ENCODE results near the gene PCDH1.

Gene PCDH1

GRCh38 chr5:141916522-141916921 lies 38.3 kb upstream of the PCDH1 start:
- H3K9me2 ChIP-seq (ENCODE audit: low read depth, low read length) = no peaks in the 10 kb centered on the region
- H3K4me3 ChIP-seq (ENCODE audit: low read depth, low read length, poor library complexity, severe bottlenecking) = no peak overlapping the region
- H3K79me2 ChIP-seq (ENCODE audit: insufficient read depth, low read length) = no peaks in the 10 kb centered on the region
- H3K27ac ChIP-seq (ENCODE audit: low read depth, low read length, poor library complexity, severe bottlenecking) = no peak overlapping the region
- H4K20me1 ChIP-seq (ENCODE audit: insufficient read depth, low read length) = no peaks in the 10 kb centered on the region
- H2AFZ ChIP-seq (ENCODE audit: low read length) = no peak overlapping the region
- no peaks in the 10 kb centered on the region for H3F3A ChIP-seq (ENCODE audit: insufficient read depth, low read length)
- H3K4me2 ChIP-seq (ENCODE audit: low read length) = no peak overlapping the region
- peaks cover 17% of the 10 kb centered on the region for H3K4me1 ChIP-seq (ENCODE audit: insufficient read depth, low read length, severe bottlenecking)
- H3K27me3 ChIP-seq (ENCODE audit: insufficient read depth, low read length) = no peaks in the 10 kb centered on the region; the same call in 1 of the 2 replicates
- no peak for TF ChIP-seq EZH2 (IDR thresholded peaks at IDR 0.05; ENCODE audit: borderline replicate concordance, low read length)
- TF ChIP-seq CTCF (IDR thresholded peaks at IDR 0.05; ENCODE audit: low read length) = no peak
- H3K9me3 ChIP-seq (ENCODE audit: low read length) = no peaks in the 10 kb centered on the region
- H3K9ac ChIP-seq (ENCODE audit: low read length) = no peak overlapping the region
- no peaks in the 10 kb centered on the region for H3K36me3 ChIP-seq (ENCODE audit: insufficient read depth, low read length)

- no peaks in the 10 kb centered on the region for H3K9me3 ChIP-seq (ENCODE audit: low read length)
- no peaks in the 10 kb centered on the region for H3K79me2 ChIP-seq (ENCODE audit: insufficient read depth, low read length)
- H2AFZ ChIP-seq (ENCODE audit: low read length) = no peak overlapping the region
- no peaks in the 10 kb centered on the region for H3K9me2 ChIP-seq (ENCODE audit: low read depth, low read length)
- H3K9ac ChIP-seq (ENCODE audit: low read length) = no peak overlapping the region
- H4K20me1 ChIP-seq (ENCODE audit: insufficient read depth, low read length) = no peaks in the 10 kb centered on the region
- peaks cover 17% of the 10 kb centered on the region for H3K4me1 ChIP-seq (ENCODE audit: insufficient read depth, low read length, severe bottlenecking)
- H3F3A ChIP-seq (ENCODE audit: insufficient read depth, low read length) = no peaks in the 10 kb centered on the region
- no peaks in the 10 kb centered on the region for H3K36me3 ChIP-seq (ENCODE audit: insufficient read depth, low read length)
- no peak overlapping the region for H3K4me3 ChIP-seq (ENCODE audit: low read depth, low read length, poor library complexity, severe bottlenecking)
- no peaks in the 10 kb centered on the region; the same call in 1 of the 2 replicates for H3K27me3 ChIP-seq (ENCODE audit: insufficient read depth, low read length)
- H3K4me2 ChIP-seq (ENCODE audit: low read length) = no peak overlapping the region
- no peak overlapping the region for H3K27ac ChIP-seq (ENCODE audit: low read depth, low read length, poor library complexity, severe bottlenecking)
- TF ChIP-seq CTCF (IDR thresholded peaks at IDR 0.05; ENCODE audit: low read length) (no peak), EZH2 (IDR thresholded peaks at IDR 0.05; ENCODE audit: borderline replicate concordance, low read length) (no peak)
These were observed 37.7 kb upstream of the PCDH1 start for GRCh38 chr5:141915881-141916336.

GRCh38 chr5:141914797-141915196 lies 36.6 kb upstream of the PCDH1 start:
- H3K27me3 ChIP-seq (ENCODE audit: insufficient read depth, low read length) = no peaks in the 10 kb centered on the region; the same call in 1 of the 2 replicates
- no peaks in the 10 kb centered on the region for H3F3A ChIP-seq (ENCODE audit: insufficient read depth, low read length)
- TF ChIP-seq CTCF (IDR thresholded peaks at IDR 0.05; ENCODE audit: low read length) (no peak), EZH2 (IDR thresholded peaks at IDR 0.05; ENCODE audit: borderline replicate concordance, low read length) (no peak)
- no peaks in the 10 kb centered on the region for H3K9me3 ChIP-seq (ENCODE audit: low read length)
- no peaks in the 10 kb centered on the region for H3K79me2 ChIP-seq (ENCODE audit: insufficient read depth, low read length)
- no peak overlapping the region for H3K27ac ChIP-seq (ENCODE audit: low read depth, low read length, poor library complexity, severe bottlenecking)
- H2AFZ ChIP-seq (ENCODE audit: low read length) = no peak overlapping the region
- H3K9ac ChIP-seq (ENCODE audit: low read length) = no peak overlapping the region; the same call in 1 of the 2 replicates
- no peaks in the 10 kb centered on the region for H4K20me1 ChIP-seq (ENCODE audit: insufficient read depth, low read length)
- H3K4me3 ChIP-seq (ENCODE audit: low read depth, low read length, poor library complexity, severe bottlenecking) = no peak overlapping the region
- H3K9me2 ChIP-seq (ENCODE audit: low read depth, low read length) = no peaks in the 10 kb centered on the region
- H3K4me1 ChIP-seq (ENCODE audit: insufficient read depth, low read length, severe bottlenecking) = peaks cover 17% of the 10 kb centered on the region
- H3K36me3 ChIP-seq (ENCODE audit: insufficient read depth, low read length) = no peaks in the 10 kb centered on the region
- no peak overlapping the region for H3K4me2 ChIP-seq (ENCODE audit: low read length)

All from OCI-LY1 (cell line).